ENCODE data around the gene SEMA3A. TPM values are rescaled to one million over a fixed set of nuclear protein-coding genes. Genes with fewer than 3 reads are reported as not detected.
A peak's percentile ranks its signal among the peaks of the same experiment; 100 is the strongest.

Gene SEMA3A
- total RNA-seq, 4 donors from 2014 or later = 27.8 to 39.0 (median 34.5) TPM

DNA sequence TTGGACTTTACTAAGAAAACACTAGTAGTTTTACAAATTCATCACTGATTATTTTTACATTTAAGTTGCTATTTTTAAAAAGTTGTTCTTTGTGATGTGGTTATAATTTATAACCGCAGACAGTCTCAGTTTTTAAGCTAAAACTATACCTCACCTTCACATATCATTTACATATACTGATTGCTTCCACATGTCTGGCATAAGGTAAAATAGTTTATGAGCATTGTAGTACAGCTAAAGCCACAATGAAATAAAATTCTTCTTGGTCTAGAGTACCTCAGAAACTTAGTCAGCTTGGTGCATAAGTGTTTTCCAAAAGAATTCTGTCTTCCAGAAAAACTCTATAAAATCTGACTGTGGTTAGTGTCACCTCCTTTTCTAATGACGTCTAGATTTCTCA is 13.0 kb downstream of the SEMA3A start:
- Histone ChIP-seq H3K27ac (replicated peaks in 1 of 4) (peak overlapping the region in 1 of 4 donors; percentile 25), H3K4me1 (peaks cover 0 to 68% (median 46%) of the 10 kb centered on the region in 4 donors), H3K27me3 (no peaks in the 10 kb centered on the region), H3K4me3 (no peak overlapping the region), H3K9me3 (no peaks in the 10 kb centered on the region), H3K36me3 (no peaks in the 10 kb centered on the region)
- TF ChIP-seq POLR2AphosphoS5 (IDR thresholded peaks at IDR 0.05) (no peak), POLR2A (IDR thresholded peaks at IDR 0.05; ENCODE audit: low read depth) (no peak), CTCF (IDR thresholded peaks at IDR 0.05) (no peak), EP300 (IDR thresholded peaks at IDR 0.05) (no peak)
- WGBS = 50% methylated on average over 2 of the region's 2 CpGs
- intact Hi-C loops (cut with DNase I) = no loop called here
- no peak for DNase-seq (ENCODE audit: extremely low spot score)

DNA sequence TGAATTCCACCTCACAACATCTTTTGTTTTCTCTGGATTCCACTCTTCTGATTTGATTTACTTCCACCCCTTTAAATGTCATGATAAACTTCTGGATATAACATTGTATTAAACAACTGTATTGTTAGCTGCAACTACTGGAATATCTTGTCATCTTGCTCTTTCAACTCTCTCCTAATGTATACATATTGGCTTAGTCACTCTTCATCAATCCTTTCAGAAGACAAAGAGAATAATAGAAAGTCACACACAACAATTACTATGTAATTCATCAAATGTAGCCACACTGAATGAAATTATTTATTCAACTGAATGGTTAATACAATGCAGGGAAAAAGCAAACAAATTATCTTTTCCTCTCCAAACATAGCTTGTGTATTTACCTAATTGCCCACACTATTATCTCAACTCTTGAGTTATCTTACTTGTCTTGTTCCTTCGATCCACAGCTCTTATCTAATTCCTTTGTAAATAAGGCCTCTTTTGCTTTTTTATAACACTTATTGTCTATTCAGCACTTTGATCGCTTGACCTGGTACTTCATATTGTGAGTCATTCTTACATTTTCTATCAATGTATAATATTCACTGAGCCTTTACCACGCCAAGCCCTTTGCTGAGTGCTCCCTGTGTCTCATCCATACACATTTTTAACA is 16.7 kb downstream of the SEMA3A start:
- no peak for TF ChIP-seq POLR2A (IDR thresholded peaks at IDR 0.05; ENCODE audit: low read depth)
- TF ChIP-seq POLR2AphosphoS5 (IDR thresholded peaks at IDR 0.05) = no peak
- no peak for TF ChIP-seq EP300 (IDR thresholded peaks at IDR 0.05)
- intact Hi-C loops (cut with DNase I) = no loop called here
- DNase-seq (ENCODE audit: extremely low spot score) = no peak
- no peaks in the 10 kb centered on the region for H3K27me3 ChIP-seq
- WGBS = 55% methylated on average over 3 of the region's 3 CpGs
- no peaks in the 10 kb centered on the region for H3K9me3 ChIP-seq
- no peak overlapping the region for H3K27ac ChIP-seq (replicated peaks in 1 of 4)
- no peaks in the 10 kb centered on the region for H3K36me3 ChIP-seq
- H3K4me1 ChIP-seq = peaks cover 0 to 48% (median 28%) of the 10 kb centered on the region in 4 donors
- no peak overlapping the region for H3K4me3 ChIP-seq

DNA sequence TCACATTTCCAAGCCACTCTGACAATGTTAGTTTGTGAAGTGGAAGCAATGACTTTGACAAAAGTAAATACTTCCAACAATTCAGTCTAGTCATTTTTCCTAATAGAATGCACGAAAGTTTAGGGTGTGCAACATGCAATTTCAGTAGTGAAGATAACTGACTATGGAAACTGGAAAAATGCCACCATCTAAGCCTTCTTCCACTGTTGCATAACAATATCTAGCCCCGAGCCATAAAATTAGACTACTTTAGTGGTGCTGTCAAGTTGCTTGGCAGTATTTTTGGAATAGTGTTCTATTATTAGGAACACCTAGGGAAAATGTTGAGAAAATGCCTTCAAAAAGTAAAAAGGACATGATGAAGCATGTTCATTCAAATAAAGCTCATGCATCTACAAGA is 17.9 kb downstream of the SEMA3A start:
- H3K9me3 ChIP-seq = no peaks in the 10 kb centered on the region
- no peak overlapping the region for H3K4me3 ChIP-seq
- no peaks in the 10 kb centered on the region for H3K27me3 ChIP-seq
- intact Hi-C loops (cut with DNase I) = no loop called here
- no peak for DNase-seq (ENCODE audit: extremely low spot score)
- H3K36me3 ChIP-seq = no peaks in the 10 kb centered on the region
- 36% methylated on average over 2 of the region's 2 CpGs for WGBS
- TF ChIP-seq POLR2A (IDR thresholded peaks at IDR 0.05; ENCODE audit: low read depth) (no peak), POLR2AphosphoS5 (IDR thresholded peaks at IDR 0.05) (no peak), CTCF (IDR thresholded peaks at IDR 0.05) (no peak), EP300 (IDR thresholded peaks at IDR 0.05) (no peak)
- H3K4me1 ChIP-seq = peaks cover 0 to 38% (median 25%) of the 10 kb centered on the region in 4 donors
- H3K27ac ChIP-seq (replicated peaks in 1 of 4) = peak overlapping the region; percentile 1 to 44 (median 16)

DNA sequence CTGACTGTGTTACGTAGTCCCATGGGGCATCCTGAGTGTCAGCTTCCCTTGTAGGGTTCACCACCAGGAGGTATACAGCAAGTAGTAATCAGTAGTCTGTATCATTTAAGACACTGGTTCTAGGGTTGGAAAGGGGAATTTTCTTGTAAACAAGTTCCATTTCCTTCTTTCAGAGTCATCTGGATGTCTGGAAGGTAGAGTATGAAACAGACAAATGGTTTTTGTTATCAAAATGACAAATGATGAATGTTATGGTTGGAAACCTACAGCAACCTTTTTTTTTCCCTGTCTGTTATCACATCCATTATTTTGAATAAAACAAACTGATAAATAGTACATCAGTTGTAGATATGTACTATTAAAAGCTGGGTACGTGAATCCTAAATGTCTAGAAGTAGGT is 19.1 kb downstream of the SEMA3A start:
- Histone ChIP-seq H3K36me3 (no peaks in the 10 kb centered on the region), H3K9me3 (no peaks in the 10 kb centered on the region), H3K27me3 (no peaks in the 10 kb centered on the region), H3K27ac (replicated peaks in 1 of 4) (peak overlapping the region in 2 of 4 donors; percentile 24 to 39), H3K4me1 (peaks cover 0 to 31% (median 22%) of the 10 kb centered on the region in 4 donors), H3K4me3 (no peak overlapping the region)
- intact Hi-C loops (cut with DNase I) = no loop called here
- WGBS = 83% methylated on average over 2 of the region's 2 CpGs
- TF ChIP-seq EP300 (IDR thresholded peaks at IDR 0.05) (no peak), CTCF (IDR thresholded peaks at IDR 0.05) (no peak), POLR2A (IDR thresholded peaks at IDR 0.05; ENCODE audit: low read depth) (no peak), POLR2AphosphoS5 (IDR thresholded peaks at IDR 0.05) (no peak)
- DNase-seq (ENCODE audit: extremely low spot score) = no peak

GRCh38 chr7:84170646-84171045 is 23.9 kb downstream of the SEMA3A start:
- no peaks in the 10 kb centered on the region for H3K27me3 ChIP-seq
- H3K4me1 ChIP-seq = peaks cover 0 to 19% (median 7%) of the 10 kb centered on the region in 4 donors
- no peak for TF ChIP-seq POLR2AphosphoS5 (IDR thresholded peaks at IDR 0.05)
- no peak for TF ChIP-seq CTCF (IDR thresholded peaks at IDR 0.05)
- TF ChIP-seq EP300 (IDR thresholded peaks at IDR 0.05) = no peak
- TF ChIP-seq POLR2A (IDR thresholded peaks at IDR 0.05; ENCODE audit: low read depth) = no peak
- H3K36me3 ChIP-seq = no peaks in the 10 kb centered on the region
- DNase-seq (ENCODE audit: extremely low spot score) = no peak
- 66% methylated on average over 2 of the region's 2 CpGs for WGBS
- intact Hi-C loops (cut with DNase I) = no loop called here
- no peaks in the 10 kb centered on the region for H3K9me3 ChIP-seq
- peak overlapping the region in 1 of 4 donors; percentile 20 for H3K27ac ChIP-seq (replicated peaks in 1 of 4)
- H3K4me3 ChIP-seq = no peak overlapping the region
